H1 (cell line): ENCODE data around the gene POLDIP2. TPM values are rescaled to one million over a fixed set of nuclear protein-coding genes. Genes with fewer than 3 reads are reported as not detected.

ENCODE experiments used
- CTCF ChIA-PET: fragments of 300-600 bp; sonication (Branson Sonifier 250); formaldehyde crosslinking; loops from one replicate; lab custom pipeline; 2021; ENCODE audit not compliant: partially characterized antibody; lab: Charles Lee
- POLR2A ChIA-PET: fragments of 300-600 bp; sonication (Branson Sonifier 250); formaldehyde crosslinking; loops from one replicate; lab custom pipeline; 2021; ENCODE audit warnings: inconsistent platforms; ENCODE audit not compliant: partially characterized antibody; lab: Charles Lee
- DNase-seq, 2 experiments: peaks; one replicate each; pipeline versions ENCODE4 v3.0.0 to v3.0.0-alpha.2; 2010 to 2022; ENCODE audit warnings: low spot score in 2 of 2, low read depth in 1 of 2, mixed read lengths in 1 of 2
- FAIRE-seq: peaks from 2 replicates; lab custom pipeline; 2011; peaks lifted over from hg19 to GRCh38; lab: Jason Lieb, UNC
- H2AFZ ChIP-seq: 2 replicates; pipeline ENCODE4 v1.8.1; 2012; ENCODE audit warnings: low read length, inconsistent platforms
- H2AK5ac ChIP-seq: 2 replicates; pipeline ENCODE4 v1.6.1; 2013; ENCODE audit warnings: low read depth, low read length
- H2BK120ac ChIP-seq: replicated peaks from 2 replicates; pipeline ENCODE3; 2013; ENCODE audit warnings: low read depth, low read length, inconsistent platforms
- H2BK12ac ChIP-seq: 2 replicates; pipeline ENCODE4 v1.6.1; 2013; ENCODE audit warnings: low read depth, low read length
- H2BK15ac ChIP-seq: 2 replicates; pipeline ENCODE4 v1.6.1; 2013; ENCODE audit warnings: low read length
- H2BK20ac ChIP-seq: 2 replicates; pipeline ENCODE4 v1.6.1; 2013; ENCODE audit warnings: low read length
- H2BK5ac ChIP-seq: 2 replicates; pipeline ENCODE4 v1.6.1; 2013; ENCODE audit warnings: low read depth, low read length
- H3K14ac ChIP-seq: 2 replicates; pipeline ENCODE4 v1.6.1; 2013; ENCODE audit warnings: inconsistent platforms; ENCODE audit not compliant: insufficient read length
- H3K18ac ChIP-seq: 2 replicates; pipeline ENCODE4 v1.6.1; 2013; ENCODE audit warnings: low read length; ENCODE audit errors: extremely low read depth
- H3K23ac ChIP-seq: 2 replicates; pipeline ENCODE4 v1.6.1; 2013; ENCODE audit warnings: inconsistent platforms; ENCODE audit not compliant: insufficient read length
- H3K23me2 ChIP-seq: 2 replicates; pipeline ENCODE4 v1.6.1; 2013; ENCODE audit warnings: low read depth, low read length
- H3K27ac ChIP-seq: 2 replicates; pipeline ENCODE4 v1.6.1; 2011; ENCODE audit warnings: low read depth, low read length, inconsistent platforms
- H3K27me3 ChIP-seq, 4 experiments: replicated peaks in 1 of 4; 1 replicate in 1 of 4; 2 replicates in 3 of 4; pipeline versions ENCODE4 v1.6.1 to v1.8.1; 2011 to 2013; ENCODE audit warnings: low read length in 3 of 4, mild to moderate bottlenecking in 3 of 4, inconsistent platforms in 2 of 4, mixed read lengths in 2 of 4, moderate library complexity in 1 of 4; ENCODE audit not compliant: control insufficient read depth in 3 of 4, insufficient read depth in 3 of 4; ENCODE audit errors: extremely low read depth in 1 of 4
- H3K36me3 ChIP-seq, 4 experiments: 2 replicates each; pipeline versions ENCODE4 v1.6.1 to v1.8.1; 2011 to 2013; ENCODE audit warnings: mild to moderate bottlenecking in 4 of 4, low read length in 3 of 4, moderate library complexity in 2 of 4, control low read depth in 1 of 4, inconsistent platforms in 1 of 4; ENCODE audit not compliant: insufficient read depth in 4 of 4, control insufficient read depth in 2 of 4
- H3K4ac ChIP-seq: replicated peaks from 2 replicates; pipeline ENCODE3; 2013; ENCODE audit warnings: low read length, low read depth, mixed read lengths, inconsistent platforms; ENCODE audit not compliant: insufficient read length
- H3K4me1 ChIP-seq, 4 experiments: replicated peaks in 1 of 4; 1 replicate in 1 of 4; 2 replicates in 3 of 4; pipeline versions ENCODE4 v1.6.1 to v1.8.1; 2011 to 2013; ENCODE audit warnings: low read length in 3 of 4, inconsistent platforms in 2 of 4, mixed read lengths in 1 of 4; ENCODE audit not compliant: insufficient read depth in 4 of 4, control insufficient read depth in 3 of 4
- H3K4me2 ChIP-seq, 2 experiments: 2 replicates each; pipeline versions ENCODE4 v1.6.1 to v1.8.1; 2011 to 2013; ENCODE audit warnings: low read depth in 2 of 2, low read length in 2 of 2, control low read depth in 1 of 2, inconsistent platforms in 1 of 2, mild to moderate bottlenecking in 1 of 2; ENCODE audit not compliant: insufficient read depth in 1 of 2
- H3K4me3 ChIP-seq, 4 experiments: fragments of 200-600, 300-600 bp in 1 of 4; sonication (generic), shearing (Covaris generic), sonication (Bioruptor Twin) in 1 of 4; 2 replicates each; pipeline versions ENCODE4 v1.5.1 to v1.8.1; 2011 to 2016; ENCODE audit warnings: low read length in 4 of 4, low read depth in 3 of 4, control low read depth in 2 of 4, inconsistent platforms in 2 of 4, mild to moderate bottlenecking in 2 of 4, mixed read lengths in 1 of 4, moderate library complexity in 1 of 4; ENCODE audit not compliant: insufficient read depth in 2 of 4; ENCODE audit errors: extremely low read depth in 1 of 4
- H3K56ac ChIP-seq: replicated peaks from 2 replicates; pipeline ENCODE3; 2013; ENCODE audit warnings: low read depth, mild to moderate bottlenecking, mixed read lengths, low read length, inconsistent platforms; ENCODE audit not compliant: insufficient read length
- H3K79me1 ChIP-seq: 2 replicates; pipeline ENCODE4 v1.6.1; 2013; ENCODE audit warnings: low read depth, low read length, control low read depth
- H3K79me2 ChIP-seq, 2 experiments: 2 replicates each; pipeline versions ENCODE4 v1.6.1 to v1.8.1; 2012 to 2013; ENCODE audit warnings: low read length in 2 of 2, mild to moderate bottlenecking in 2 of 2, inconsistent platforms in 1 of 2; ENCODE audit not compliant: insufficient read depth in 2 of 2, control insufficient read depth in 1 of 2
- H3K9ac ChIP-seq, 4 experiments: replicated peaks in 1 of 4; 1 replicate in 1 of 4; 2 replicates in 3 of 4; pipeline versions ENCODE4 v1.6.1 to v1.8.1; 2011 to 2013; ENCODE audit warnings: low read depth in 3 of 4, low read length in 3 of 4, control low read depth in 2 of 4, mild to moderate bottlenecking in 2 of 4, moderate library complexity in 2 of 4, inconsistent platforms in 1 of 4; ENCODE audit errors: extremely low read depth in 1 of 4
- H3K9me3 ChIP-seq, 2 experiments: 2 replicates each; pipeline versions ENCODE4 v1.6.1 to v1.8.1; 2012 to 2013; ENCODE audit warnings: mild to moderate bottlenecking in 2 of 2, moderate library complexity in 2 of 2, control low read depth in 1 of 2, inconsistent platforms in 1 of 2, low read depth in 1 of 2, low read length in 1 of 2, mixed read lengths in 1 of 2; ENCODE audit not compliant: insufficient read depth in 2 of 2
- H4K20me1 ChIP-seq, 2 experiments: replicated peaks in 1 of 2; 2 replicates each; pipeline versions ENCODE3 to v1.8.1; 2011 to 2013; ENCODE audit warnings: inconsistent platforms in 2 of 2, low read length in 2 of 2, mild to moderate bottlenecking in 1 of 2; ENCODE audit not compliant: insufficient read depth in 2 of 2, control insufficient read depth in 1 of 2
- H4K5ac ChIP-seq: 2 replicates; pipeline ENCODE4 v1.6.1; 2013; ENCODE audit warnings: low read length, low read depth, mixed read lengths, inconsistent platforms; ENCODE audit not compliant: insufficient read length
- H4K8ac ChIP-seq: 2 replicates; pipeline ENCODE4 v1.8.0; 2013; ENCODE audit warnings: mild to moderate bottlenecking, moderate library complexity, low read length, inconsistent platforms; ENCODE audit not compliant: insufficient read depth; ENCODE audit errors: extremely low read depth
- H4K91ac ChIP-seq: replicated peaks from 2 replicates; pipeline ENCODE3; 2013; ENCODE audit warnings: low read length, mixed read lengths, inconsistent platforms; ENCODE audit not compliant: insufficient read length
- BACH1 ChIP-seq: IDR thresholded peaks from 2 replicates; pipeline ENCODE4 v1.6.1; 2012; ENCODE audit warnings: low read length, improper control_type of control experiment
- CTCF ChIP-seq, 3 experiments: IDR thresholded peaks; 1 replicate in 2 of 3; 2 replicates in 1 of 3; pipeline versions ENCODE4 v1.5.1 to v1.6.1; 2011; ENCODE audit warnings: low read length in 3 of 3, mild to moderate bottlenecking in 3 of 3, inconsistent platforms in 2 of 3, low read depth in 1 of 3, moderate library complexity in 1 of 3; ENCODE audit not compliant: insufficient read depth in 1 of 3; ENCODE audit errors: control extremely low read depth in 1 of 3
- E2F6 ChIP-seq: IDR thresholded peaks from 2 replicates; pipeline ENCODE4 v1.6.1; 2012; ENCODE audit warnings: inconsistent platforms
- EZH2 ChIP-seq: fragments of 200-600 bp; sonication (generic); IDR thresholded peaks from 2 replicates; pipeline ENCODE4 v1.7.1; 2012; ENCODE audit warnings: low read depth, mild to moderate bottlenecking, moderate library complexity, low read length, inconsistent platforms; ENCODE audit not compliant: severe bottlenecking
- FOSL1 ChIP-seq: IDR thresholded peaks from 2 replicates; pipeline ENCODE4 v1.6.1; 2011; ENCODE audit warnings: mild to moderate bottlenecking, low read depth, low read length, moderate library complexity; ENCODE audit not compliant: insufficient read depth
- POLR2A ChIP-seq, 2 experiments: IDR thresholded peaks; 1 replicate in 1 of 2; 2 replicates in 1 of 2; pipeline ENCODE4 v1.6.1; 2011; ENCODE audit warnings: low read depth in 2 of 2, low read length in 2 of 2, mild to moderate bottlenecking in 2 of 2; ENCODE audit errors: control extremely low read depth in 1 of 2
- RAD21 ChIP-seq, 2 experiments: IDR thresholded peaks in 1 of 2; conservative IDR thresholded peaks in 1 of 2; 2 replicates each; pipeline ENCODE4 v1.6.1; 2011; ENCODE audit warnings: low read depth in 2 of 2, low read length in 2 of 2, improper control_type of control experiment in 1 of 2, inconsistent platforms in 1 of 2, mild to moderate bottlenecking in 1 of 2, moderate library complexity in 1 of 2
- TBP ChIP-seq: IDR thresholded peaks from 2 replicates; pipeline ENCODE4 v1.6.1; 2011; ENCODE audit warnings: low read depth, low read length, improper control_type of control experiment
- TCF12 ChIP-seq: IDR thresholded peaks from 2 replicates; pipeline ENCODE4 v1.6.1; 2011; ENCODE audit warnings: low read depth, mild to moderate bottlenecking, low read length
- WGBS, 2 experiments: shearing (Covaris generic) in 1 of 2; methylation state at CpG; one replicate each; pipeline versions ENCODE4 v1.1.6 to v1.1.7; 2013 to 2015; ENCODE audit warnings: low lambda C conversion rate in 2 of 2, mixed read lengths in 2 of 2, inconsistent platforms in 1 of 2, low coverage in 1 of 2, missing lambda C conversion rate in 1 of 2; ENCODE audit not compliant: insufficient replicate concordance in 2 of 2, insufficient coverage in 1 of 2, insufficient read length in 1 of 2; ENCODE audit errors: extremely low coverage in 1 of 2, missing lambda C conversion rate in 1 of 2; 5-methylcytosine and 5-hydroxymethylcytosine counted together
- polyA plus RNA-seq, 7 experiments: library from polyadenylated mRNA; depleted of rRNA in 3 of 7; stranded (reverse) in 5 of 7; unstranded in 2 of 7; fragments of >200 nt in 5 of 7; fragments of 200-250 nt in 2 of 7; gene quantifications; 1 replicate in 5 of 7; 2 replicates in 1 of 7; 4 replicates in 1 of 7; pipeline versions ENCODE4 v1.2.1 to v1.2.3, GENCODE V29; 2011 to 2013; ENCODE audit warnings: missing spikeins in 2 of 7, mixed read lengths in 2 of 7
- total RNA-seq: library from RNA; stranded (reverse); fragmentation: NEBNext Ultra II Directional; extraction: Animal tissue kit (Norgen Biotek cat#: 25700); gene quantifications from 2 replicates; pipeline ENCODE4 v1.2.1, GENCODE V29; 2021

The POLDIP2 gene
- total and polyA plus RNA-seq, 2 of the 8 experiments (the other 6 are each of a cell fraction or from before 2014, with no cell fraction given): 74.0 to 76.1 TPM

GRCh38 chr17:28346746-28347246 lies 10.5 kb downstream of the POLDIP2 start:
- Histone ChIP-seq H2AK5ac (no peak overlapping the region), H2BK5ac (no peak overlapping the region), H3K4ac (no peak overlapping the region), H4K5ac (no peak overlapping the region), H3K36me3 (peaks cover 20 to 58% (median 45%) of the 10 kb centered on the region in 4 experiments; a peak in 7 of 8 replicates), H2BK12ac (no peak overlapping the region), H3K56ac (no peak overlapping the region), H2BK120ac (no peak overlapping the region), H2BK15ac (no peak overlapping the region), H3K4me1 (peaks cover 0 to 4% (median 0%) of the 10 kb centered on the region in 4 experiments; a peak in 3 of 7 replicates), H3K4me3 (no peak overlapping the region), H3K23ac (no peak overlapping the region), H2AFZ (no peak overlapping the region), H3K14ac (no peak overlapping the region), H3K23me2 (no peaks in the 10 kb centered on the region), H3K79me2 (no peaks in the 10 kb centered on the region), H4K8ac (no peak overlapping the region), H3K9me3 (no peaks in the 10 kb centered on the region), H3K27me3 (no peaks in the 10 kb centered on the region), H4K91ac (no peak overlapping the region), H2BK20ac (no peak overlapping the region), H3K27ac (no peak overlapping the region), H3K18ac (no peak overlapping the region), H3K9ac (no peak overlapping the region), H4K20me1 (peaks cover 13 to 15% of the 10 kb centered on the region in 2 experiments), H3K79me1 (no peaks in the 10 kb centered on the region), H3K4me2 (no peak overlapping the region)
- 95% methylated on average over 7 of the region's 7 CpGs; no CpG with 5 or more reads in 1 of the 2 experiments for WGBS, 2 experiments
- ChIA-PET POLR2A (interaction anchor here (0.7 to 9.7 kb wide), 10 partner anchors 10 to 26 kb away, joined by 3 to 92 read pairs (median 6); partner anchors contain the start of genes IFT20, POLDIP2, SEBOX and TNFAIP1), CTCF (interaction anchor here (1.0 to 2.5 kb wide), 11 partner anchors 9 to 115 kb away, joined by 3 to 10 read pairs (median 5); partner anchors contain the start of genes IFT20 and TNFAIP1)
- DNase-seq (no peak), FAIRE-seq (no peak)
- no peak for TF ChIP-seq FOSL1
- TF ChIP-seq TBP: no peak
- no peak for TF ChIP-seq POLR2A (IDR thresholded peaks at IDR 0.05; ENCODE audit: control extremely low read depth in 1 of 2, low read depth in 2 of 2, low read length in 2 of 2)
- no peak for TF ChIP-seq EZH2
- peak; percentile 26 to 51; a peak in 3 of 4 replicates for TF ChIP-seq RAD21 (IDR thresholded peaks at IDR 0.05 in 1 of 2, conservative IDR thresholded peaks at IDR 0.05 in 1 of 2; ENCODE audit: low read depth in 2 of 2, low read length in 2 of 2)
- no peak for TF ChIP-seq TCF12
- no peak for TF ChIP-seq BACH1
- TF ChIP-seq CTCF (IDR thresholded peaks at IDR 0.05; ENCODE audit: control extremely low read depth in 1 of 3, insufficient read depth in 1 of 3, low read depth in 1 of 3, low read length in 3 of 3): peak; percentile 21 to 33 (median 22); a peak in 3 of 4 replicates
- no peak for TF ChIP-seq E2F6
